Measurements from ENCODE around the gene KREMEN2.

- TF ChIP-seq POLR2A (IDR thresholded peaks at IDR 0.05; ENCODE audit: low read depth, low read length), result no peak
- TF ChIP-seq TAF1 (IDR thresholded peaks at IDR 0.05; ENCODE audit: low read depth, low read length), result no peak
- TF ChIP-seq POLR2AphosphoS5 (IDR thresholded peaks at IDR 0.05; ENCODE audit: low read depth, low read length), result no peak
- TF ChIP-seq SPI1 (IDR thresholded peaks at IDR 0.05; ENCODE audit: low read depth, low read length), result no peak
- TF ChIP-seq POU2F2 (IDR thresholded peaks at IDR 0.05; ENCODE audit: low read depth, low read length), result no peak
- TF ChIP-seq PAX5 (IDR thresholded peaks at IDR 0.05; ENCODE audit: insufficient read depth, low read length, severe bottlenecking), result no peak
These were observed 877 bp upstream of the KREMEN2 start for GRCh38 chr16:2963074-2963722.

All from GM12891 (cell line).